HCT116 (cell line): Measurements from ENCODE around the gene OTOA. TPM values are rescaled to one million over a fixed set of nuclear protein-coding genes. Genes with fewer than 3 reads are reported as not detected.

Experiments used
- ATAC-seq: fragments of 200-7000 bp; cut with Tn5 transposase; 2 replicates; pipeline ENCODE4 v1.9.1; 2020; ENCODE audit warnings: mild to moderate bottlenecking, moderate library complexity
- BruUV-seq: library from RNA; stranded (reverse); fragments of 400-500 nt; replicated peaks from 2 replicates; lab custom pipeline; 2021; lab: Mats Ljungman, UMichigan
- CTCF ChIA-PET: fragments of 300-600 bp; sonication (Branson Sonifier 250); formaldehyde crosslinking; loops from one replicate; lab custom pipeline; 2021; ENCODE audit warnings: antibody characterized with exemption; lab: Charles Lee
- POLR2A ChIA-PET: fragments of 300-600, 350-600 bp; sonication (Branson Sonifier 250); formaldehyde crosslinking; loops from one replicate; lab custom pipeline; 2021; ENCODE audit warnings: antibody characterized with exemption; lab: Charles Lee
- RAD21 ChIA-PET, 2 experiments: fragments of 300-600 bp; sonication (Branson Sonifier 250); formaldehyde crosslinking; loops; one replicate each; lab custom pipeline; 2023; ENCODE audit warnings: low total read pairs in 2 of 2; ENCODE audit not compliant: uncharacterized antibody in 2 of 2, unreplicated experiment in 2 of 2, low non-redundant PET in 1 of 2; lab: Charles Lee
- DNase-seq: peaks from one replicate; pipeline ENCODE4 v3.0.0-alpha.2; 2010; ENCODE audit warnings: low read depth, low spot score
- H2AFZ ChIP-seq: fragments of 200-600 bp; shearing (Covaris generic), sonication (generic); 2 replicates; pipeline ENCODE4 v1.6.1; 2017; ENCODE audit warnings: low read depth, mixed run types, mixed read lengths, antibody characterized with exemption, low read length; ENCODE audit not compliant: poor library complexity, severe bottlenecking
- H3K27ac ChIP-seq: 2 replicates; pipeline ENCODE4 v1.5.1; 2012; ENCODE audit warnings: low read depth, low read length
- H3K27me3 ChIP-seq: fragments of 200-600 bp; sonication (generic); 2 replicates; pipeline ENCODE4 v1.6.1; 2016; ENCODE audit warnings: mixed run types, low read length, mixed read lengths; ENCODE audit not compliant: insufficient read depth
- H3K36me3 ChIP-seq, 2 experiments: fragments of 200-500 bp in 1 of 2; fragments of 200-600 bp in 1 of 2; sonication (Bioruptor generic) in 1 of 2; sonication (generic) in 1 of 2; 2 replicates each; pipeline versions ENCODE4 v1.5.1 to v1.6.1; 2014 to 2016; ENCODE audit warnings: low read length in 2 of 2, inconsistent platforms in 1 of 2, mixed read lengths in 1 of 2, mixed run types in 1 of 2; ENCODE audit not compliant: insufficient read depth in 2 of 2, control insufficient read depth in 1 of 2
- H3K4me1 ChIP-seq, 2 experiments: fragments of 200-600 bp in 1 of 2; sonication (generic) in 1 of 2; 2 replicates each; pipeline versions ENCODE4 v1.5.1 to v1.6.1; 2012 to 2017; ENCODE audit warnings: low read length in 2 of 2, inconsistent platforms in 1 of 2, mild to moderate bottlenecking in 1 of 2, mixed read lengths in 1 of 2, mixed run types in 1 of 2, moderate library complexity in 1 of 2; ENCODE audit not compliant: insufficient read depth in 2 of 2, control insufficient read depth in 1 of 2
- H3K4me2 ChIP-seq: fragments of 200-600 bp; sonication (generic); 2 replicates; pipeline ENCODE4 v1.6.1; 2017; ENCODE audit warnings: mixed run types, low read length, mixed read lengths
- H3K4me3 ChIP-seq, 2 experiments: fragments of 200-600 bp in 1 of 2; sonication (generic) in 1 of 2; replicated peaks in 1 of 2; 2 replicates each; pipeline ENCODE4 v1.5.1; 2011 to 2016; ENCODE audit warnings: low read length in 2 of 2, control low read depth in 1 of 2, low read depth in 1 of 2, mild to moderate bottlenecking in 1 of 2, mixed read lengths in 1 of 2, mixed run types in 1 of 2
- H3K79me2 ChIP-seq: fragments of 200-600 bp; sonication (generic); 2 replicates; pipeline ENCODE4 v1.6.1; 2017; ENCODE audit warnings: mild to moderate bottlenecking, mixed run types, low read length, moderate library complexity, mixed read lengths; ENCODE audit not compliant: insufficient read depth
- H3K9ac ChIP-seq: fragments of 200-600 bp; sonication (generic); 2 replicates; pipeline ENCODE4 v1.6.1; 2016; ENCODE audit warnings: low read length, mixed read lengths
- H3K9me2 ChIP-seq: fragments of 200-600 bp; sonication (generic), shearing (Covaris generic); 2 replicates; pipeline ENCODE4 v1.6.1; 2017; ENCODE audit warnings: mixed run types, mild to moderate bottlenecking, moderate library complexity; ENCODE audit not compliant: insufficient read depth
- H3K9me3 ChIP-seq, 2 experiments: fragments of 200-500 bp in 1 of 2; fragments of 200-600 bp in 1 of 2; sonication (Bioruptor generic) in 1 of 2; sonication (generic) in 1 of 2; 2 replicates each; pipeline ENCODE4 v1.6.1; 2014 to 2017; ENCODE audit warnings: low read length in 2 of 2, mixed read lengths in 2 of 2, inconsistent platforms in 1 of 2, low read depth in 1 of 2, mild to moderate bottlenecking in 1 of 2, mixed run types in 1 of 2, moderate library complexity in 1 of 2; ENCODE audit not compliant: control insufficient read depth in 1 of 2, insufficient read depth in 1 of 2
- H4K20me1 ChIP-seq: fragments of 200-600 bp; sonication (generic), shearing (Covaris generic); 2 replicates; pipeline ENCODE4 v1.6.1; 2017; ENCODE audit warnings: mixed run types, mild to moderate bottlenecking, moderate library complexity; ENCODE audit not compliant: insufficient read depth
- CBX3 ChIP-seq: IDR thresholded peaks from 2 replicates; pipeline ENCODE4 v1.6.1; 2012; ENCODE audit warnings: low read depth
- CEBPB ChIP-seq: IDR thresholded peaks from 2 replicates; pipeline ENCODE4 v1.6.1; 2012; ENCODE audit warnings: low read depth
- EGR1 ChIP-seq: IDR thresholded peaks from 2 replicates; pipeline ENCODE4 v1.6.1; 2012; ENCODE audit warnings: low read depth
- EZH2 ChIP-seq: fragments of 200-600 bp; sonication (generic); IDR thresholded peaks from 2 replicates; pipeline ENCODE4 v1.6.1; 2017; ENCODE audit warnings: antibody characterized with exemption, mixed run types
- FOSL1 ChIP-seq: IDR thresholded peaks from 2 replicates; pipeline ENCODE4 v1.6.1; 2012; ENCODE audit warnings: low read depth
- POLR2A ChIP-seq: IDR thresholded peaks from 2 replicates; pipeline ENCODE4 v1.7.0; 2011; ENCODE audit warnings: borderline replicate concordance; ENCODE audit not compliant: insufficient read depth, insufficient read length; ENCODE audit errors: extremely low read depth
- POLR2AphosphoS5 ChIP-seq: IDR thresholded peaks from 2 replicates; pipeline ENCODE4 v1.6.1; 2011; ENCODE audit warnings: mild to moderate bottlenecking, low read depth, low read length, moderate library complexity
- RAD21 ChIP-seq: IDR thresholded peaks from 2 replicates; pipeline ENCODE4 v1.6.1; 2012; ENCODE audit warnings: low read depth, mild to moderate bottlenecking
- SIN3A ChIP-seq: IDR thresholded peaks from 2 replicates; pipeline ENCODE4 v1.6.1; 2012; ENCODE audit warnings: low read depth
- SP1 ChIP-seq: IDR thresholded peaks from 2 replicates; pipeline ENCODE4 v1.6.1; 2012; ENCODE audit warnings: low read depth
- SRF ChIP-seq: IDR thresholded peaks from 2 replicates; pipeline ENCODE4 v1.6.1; 2012; ENCODE audit warnings: low read depth
- YY1 ChIP-seq: IDR thresholded peaks from 2 replicates; pipeline ENCODE4 v1.6.1; 2011; ENCODE audit warnings: low read length, low read depth, moderate library complexity, mild to moderate bottlenecking; ENCODE audit not compliant: insufficient replicate concordance; ENCODE audit errors: extremely low read depth
- ZFX ChIP-seq: fragments of 450-650 bp; IDR thresholded peaks from 2 replicates; pipeline ENCODE4 v1.6.1; 2017
- ZNF274 ChIP-seq: fragments of 200-500 bp; sonication (Bioruptor generic); IDR thresholded peaks from 2 replicates; pipeline ENCODE4 v1.6.1; 2014; ENCODE audit warnings: mild to moderate bottlenecking, low read depth, low read length, inconsistent platforms
- intact Hi-C: fragments of 100-400 bp; cut with micrococcal nuclease; formaldehyde crosslinking; loops from 2 replicates; pipeline ENCODE4 v1.10.0; 2022
- total RNA-seq: library from RNA; stranded (reverse); gene quantifications from one replicate; pipeline ENCODE4 v1.2.1, GENCODE V29; 2021; ENCODE audit not compliant: unreplicated experiment
- TF ChIP-seq, protein P1 (sequence below), 3 experiments: fragments of 200-600 bp in 1 of 3; sonication (generic) in 1 of 3; IDR thresholded peaks in 2 of 3; conservative IDR thresholded peaks in 1 of 3; 2 replicates each; pipeline ENCODE4 v1.5.1; 2012 to 2017; ENCODE audit warnings: low read depth in 2 of 3, low read length in 2 of 3, antibody characterized with exemption in 1 of 3, borderline replicate concordance in 1 of 3, control low read depth in 1 of 3, mild to moderate bottlenecking in 1 of 3, mixed read lengths in 1 of 3, mixed run types in 1 of 3, moderate library complexity in 1 of 3; ENCODE audit not compliant: insufficient read depth in 1 of 3
- TF ChIP-seq, protein P2 (sequence below): IDR thresholded peaks from 2 replicates; pipeline ENCODE4 v1.6.1; 2011; ENCODE audit warnings: mild to moderate bottlenecking, low read length, moderate library complexity; ENCODE audit not compliant: insufficient replicate concordance; ENCODE audit errors: extremely low read depth
- TF ChIP-seq, protein P3 (sequence below): IDR thresholded peaks from 2 replicates; pipeline ENCODE4 v1.6.1; 2012

The OTOA gene
- total RNA-seq, 1 experiment from 2014 or later, result not detected

DNA sequence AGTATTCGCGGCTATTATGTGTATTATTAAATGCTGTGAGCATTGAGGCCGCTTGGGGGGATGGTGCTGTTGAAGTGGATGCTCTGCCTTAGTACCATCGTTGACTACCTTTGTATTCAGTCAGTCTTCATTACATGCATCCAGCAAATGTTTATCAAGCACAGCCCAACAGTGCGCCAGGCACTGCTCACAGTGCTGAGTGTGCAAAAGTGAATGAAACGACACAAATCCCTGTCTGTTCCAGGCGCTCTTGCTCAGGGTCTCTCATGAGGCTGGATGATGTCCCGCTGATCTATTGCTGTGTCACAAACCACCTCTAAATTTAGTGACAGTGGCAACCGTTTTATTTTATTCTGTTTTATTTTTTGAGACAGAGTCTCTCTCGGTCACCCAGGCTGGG is 53.8 kb downstream of the OTOA start:
- CTCF ChIA-PET, result no interaction called here
- no peak overlapping the region for H3K4me2 ChIP-seq
- RAD21 ChIA-PET, result no interaction called here
- intact Hi-C loops, result no loop called here
- no peaks in the 10 kb centered on the region for H3K27me3 ChIP-seq
- H2AFZ ChIP-seq, result no peak overlapping the region
- no peak for ATAC-seq
- no peaks in the 10 kb centered on the region for H3K9me3 ChIP-seq
- DNase-seq, result no peak
- TF ChIP-seq SRF, result no peak
- TF ChIP-seq CBX3, result no peak
- TF ChIP-seq, protein P1, sequence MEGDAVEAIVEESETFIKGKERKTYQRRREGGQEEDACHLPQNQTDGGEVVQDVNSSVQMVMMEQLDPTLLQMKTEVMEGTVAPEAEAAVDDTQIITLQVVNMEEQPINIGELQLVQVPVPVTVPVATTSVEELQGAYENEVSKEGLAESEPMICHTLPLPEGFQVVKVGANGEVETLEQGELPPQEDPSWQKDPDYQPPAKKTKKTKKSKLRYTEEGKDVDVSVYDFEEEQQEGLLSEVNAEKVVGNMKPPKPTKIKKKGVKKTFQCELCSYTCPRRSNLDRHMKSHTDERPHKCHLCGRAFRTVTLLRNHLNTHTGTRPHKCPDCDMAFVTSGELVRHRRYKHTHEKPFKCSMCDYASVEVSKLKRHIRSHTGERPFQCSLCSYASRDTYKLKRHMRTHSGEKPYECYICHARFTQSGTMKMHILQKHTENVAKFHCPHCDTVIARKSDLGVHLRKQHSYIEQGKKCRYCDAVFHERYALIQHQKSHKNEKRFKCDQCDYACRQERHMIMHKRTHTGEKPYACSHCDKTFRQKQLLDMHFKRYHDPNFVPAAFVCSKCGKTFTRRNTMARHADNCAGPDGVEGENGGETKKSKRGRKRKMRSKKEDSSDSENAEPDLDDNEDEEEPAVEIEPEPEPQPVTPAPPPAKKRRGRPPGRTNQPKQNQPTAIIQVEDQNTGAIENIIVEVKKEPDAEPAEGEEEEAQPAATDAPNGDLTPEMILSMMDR (IDR thresholded peaks at IDR 0.05 in 2 of 3, conservative IDR thresholded peaks at IDR 0.05 in 1 of 3; ENCODE audit: borderline replicate concordance in 1 of 3, insufficient read depth in 1 of 3, low read depth in 2 of 3, low read length in 2 of 3), result no peak
- no peak for TF ChIP-seq ZFX
- no peak for TF ChIP-seq SP1
- no peak for TF ChIP-seq CEBPB
- TF ChIP-seq, protein P2, sequence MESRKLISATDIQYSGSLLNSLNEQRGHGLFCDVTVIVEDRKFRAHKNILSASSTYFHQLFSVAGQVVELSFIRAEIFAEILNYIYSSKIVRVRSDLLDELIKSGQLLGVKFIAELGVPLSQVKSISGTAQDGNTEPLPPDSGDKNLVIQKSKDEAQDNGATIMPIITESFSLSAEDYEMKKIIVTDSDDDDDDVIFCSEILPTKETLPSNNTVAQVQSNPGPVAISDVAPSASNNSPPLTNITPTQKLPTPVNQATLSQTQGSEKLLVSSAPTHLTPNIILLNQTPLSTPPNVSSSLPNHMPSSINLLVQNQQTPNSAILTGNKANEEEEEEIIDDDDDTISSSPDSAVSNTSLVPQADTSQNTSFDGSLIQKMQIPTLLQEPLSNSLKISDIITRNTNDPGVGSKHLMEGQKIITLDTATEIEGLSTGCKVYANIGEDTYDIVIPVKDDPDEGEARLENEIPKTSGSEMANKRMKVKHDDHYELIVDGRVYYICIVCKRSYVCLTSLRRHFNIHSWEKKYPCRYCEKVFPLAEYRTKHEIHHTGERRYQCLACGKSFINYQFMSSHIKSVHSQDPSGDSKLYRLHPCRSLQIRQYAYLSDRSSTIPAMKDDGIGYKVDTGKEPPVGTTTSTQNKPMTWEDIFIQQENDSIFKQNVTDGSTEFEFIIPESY, result no peak
- no peak for TF ChIP-seq RAD21
- no peak for TF ChIP-seq EGR1
- TF ChIP-seq SIN3A, result no peak
- TF ChIP-seq YY1, result no peak
- no peak for TF ChIP-seq POLR2AphosphoS5
- TF ChIP-seq, protein P3, sequence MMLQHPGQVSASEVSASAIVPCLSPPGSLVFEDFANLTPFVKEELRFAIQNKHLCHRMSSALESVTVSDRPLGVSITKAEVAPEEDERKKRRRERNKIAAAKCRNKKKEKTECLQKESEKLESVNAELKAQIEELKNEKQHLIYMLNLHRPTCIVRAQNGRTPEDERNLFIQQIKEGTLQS, result no peak
- TF ChIP-seq EZH2, result no peak
- TF ChIP-seq ZNF274, result no peak
- no peak for TF ChIP-seq FOSL1
- TF ChIP-seq POLR2A, result no peak
- no peaks in the 10 kb centered on the region for H3K4me1 ChIP-seq
- no peaks in the 10 kb centered on the region for H3K9me2 ChIP-seq
- POLR2A ChIA-PET, result no interaction called here
- H3K36me3 ChIP-seq, result no peaks in the 10 kb centered on the region
- H3K79me2 ChIP-seq, result no peaks in the 10 kb centered on the region
- no peak overlapping the region for H3K27ac ChIP-seq
- no TSS peak for BruUV-seq
- H3K9ac ChIP-seq, result no peak overlapping the region
- no peak overlapping the region for H3K4me3 ChIP-seq
- H4K20me1 ChIP-seq, result no peaks in the 10 kb centered on the region
